ENCODE measurements around the gene MLLT10.

GRCh38 chr10:21556527-21556926 lies 22.5 kb downstream of the MLLT10 start:
- no peak for TF ChIP-seq GATA2 (IDR thresholded peaks at IDR 0.05; ENCODE audit: low read depth, low read length)
- no peak for TF ChIP-seq GATA3 (IDR thresholded peaks at IDR 0.05; ENCODE audit: low read depth, low read length)

Measured in SH-SY5Y (cell line).